G401.6 (cell line): Measurements from ENCODE around the gene GCSAML.
"Not testable (repeated sequence)": the region's sequence is repeated elsewhere in the genome, so short reads cannot be mapped to it uniquely, and the experiment has no call there.

Source experiments
- FAIRE-seq: peaks from 2 replicates; lab custom pipeline; 2012; peaks lifted over from hg19 to GRCh38; lab: Jason Lieb, UNC

The GCSAML gene

DNA sequence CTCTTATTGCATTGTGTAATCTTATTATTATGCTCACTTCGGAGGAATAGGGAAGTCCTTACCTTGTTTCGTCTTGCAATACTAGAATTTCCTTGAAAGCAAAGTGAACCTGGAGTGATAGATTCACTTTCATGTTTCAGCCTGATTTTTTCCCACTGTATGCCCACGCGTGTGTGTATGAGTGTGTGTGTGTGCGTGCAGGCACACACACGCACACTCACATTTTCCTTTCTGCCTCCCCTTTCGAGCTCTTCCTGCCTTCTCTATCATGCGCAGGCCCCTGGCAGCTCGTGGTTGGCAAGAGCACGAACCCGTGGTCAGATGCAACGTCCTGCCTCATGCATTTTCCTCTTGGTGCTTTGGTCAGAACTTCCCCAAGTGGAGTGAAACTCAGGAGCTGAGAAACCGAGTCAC lies at the start of gene GCSAML:
GCSAML (plus strand) TSS at position 366 of the 414 bp plus-strand sequence. CDS start 58 bp downstream, outside the sequence.
- no peak for FAIRE-seq

DNA sequence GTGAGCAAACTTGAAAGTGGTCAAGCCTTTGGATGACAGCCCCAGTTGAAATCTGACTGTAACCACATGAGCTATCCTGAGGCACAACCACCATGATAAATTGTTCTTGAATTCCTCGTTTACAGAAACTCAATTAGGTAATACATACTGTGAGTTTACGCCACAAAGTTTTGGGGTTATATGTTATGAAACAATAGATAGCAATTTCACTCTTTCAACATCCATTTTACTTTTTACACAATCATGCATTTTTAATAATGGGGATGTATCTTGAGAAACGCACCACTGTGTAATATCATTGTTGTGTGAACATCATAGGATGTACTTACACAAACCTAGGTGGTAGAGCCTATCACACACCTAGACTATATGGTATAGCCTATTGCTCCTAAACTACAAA lies 48.1 kb upstream of the GCSAML start:
- FAIRE-seq, result no peak

DNA sequence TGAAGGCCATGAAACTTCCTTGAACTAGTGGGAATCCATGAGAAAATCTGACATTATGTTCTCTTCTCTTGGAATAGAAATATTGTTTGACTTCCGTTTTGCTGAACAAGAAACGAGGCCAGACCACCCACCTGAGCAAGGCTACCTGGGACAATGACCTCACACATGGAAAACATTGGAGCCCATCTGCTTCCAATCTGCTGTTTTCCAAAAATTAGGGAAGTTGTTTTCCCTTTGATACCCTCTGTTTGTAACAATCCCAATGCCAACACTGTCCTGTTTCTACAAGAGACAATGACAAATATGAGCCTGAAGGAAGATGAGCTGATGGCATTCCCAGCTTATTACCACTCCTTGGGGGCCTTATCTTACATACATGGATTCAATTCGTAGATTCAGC lies 42.1 kb upstream of the GCSAML start:
- no peak for FAIRE-seq

DNA sequence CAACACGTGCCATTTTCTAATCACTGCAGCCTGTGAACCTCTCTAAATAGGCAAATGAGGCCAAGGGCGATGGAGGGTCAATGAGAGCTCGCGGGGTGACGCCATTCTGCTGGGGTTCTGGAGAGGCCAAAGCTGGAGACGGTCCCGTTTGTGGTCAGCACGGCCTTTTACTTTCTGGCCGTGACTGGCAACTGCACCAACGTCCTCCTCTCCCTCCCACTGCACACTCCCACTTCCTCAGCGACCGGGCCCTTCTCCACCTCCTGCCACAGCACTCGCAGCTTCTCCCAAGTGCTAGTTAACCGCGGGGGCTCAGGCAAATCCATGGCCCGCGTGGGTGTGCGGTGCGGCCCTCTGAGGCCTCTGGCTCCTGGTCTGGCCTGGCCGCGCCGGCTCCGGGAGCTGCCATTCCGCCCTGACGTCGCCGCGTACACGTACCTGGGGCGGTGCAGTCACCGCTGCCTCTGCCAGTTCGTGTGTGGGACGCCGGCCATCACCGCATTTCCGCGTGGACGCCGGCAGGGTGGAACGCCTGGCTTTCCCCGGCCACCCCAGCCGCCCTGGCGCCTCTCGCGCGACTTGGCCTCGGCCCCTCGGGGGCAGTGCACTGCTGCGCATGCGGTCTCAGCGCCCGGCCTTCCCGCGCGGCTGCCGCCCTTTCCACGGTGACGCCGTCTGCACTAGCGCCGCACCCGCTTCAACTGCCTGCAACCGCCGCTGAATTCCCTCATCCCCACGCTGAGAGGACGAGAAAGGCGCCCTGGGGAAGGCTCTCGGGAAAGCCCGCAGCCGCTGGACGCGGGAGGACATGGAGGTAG lies 30.9 kb upstream of the GCSAML start:
- FAIRE-seq, result no peak

DNA sequence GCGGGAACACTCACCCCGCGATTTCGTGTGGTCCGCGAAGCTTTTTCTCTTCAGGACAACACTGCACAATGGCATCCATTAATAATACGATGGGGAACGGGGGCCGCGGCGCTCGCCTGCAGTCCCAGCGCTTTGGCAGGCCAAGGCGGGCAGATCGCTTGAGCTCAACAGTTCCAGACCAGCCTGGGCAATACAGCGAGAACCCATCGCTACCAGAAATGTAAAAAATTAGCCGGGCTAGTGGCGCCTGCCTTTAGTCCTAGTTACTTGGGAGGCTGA lies 30.4 kb upstream of the GCSAML start:
- FAIRE-seq, result no peak

DNA sequence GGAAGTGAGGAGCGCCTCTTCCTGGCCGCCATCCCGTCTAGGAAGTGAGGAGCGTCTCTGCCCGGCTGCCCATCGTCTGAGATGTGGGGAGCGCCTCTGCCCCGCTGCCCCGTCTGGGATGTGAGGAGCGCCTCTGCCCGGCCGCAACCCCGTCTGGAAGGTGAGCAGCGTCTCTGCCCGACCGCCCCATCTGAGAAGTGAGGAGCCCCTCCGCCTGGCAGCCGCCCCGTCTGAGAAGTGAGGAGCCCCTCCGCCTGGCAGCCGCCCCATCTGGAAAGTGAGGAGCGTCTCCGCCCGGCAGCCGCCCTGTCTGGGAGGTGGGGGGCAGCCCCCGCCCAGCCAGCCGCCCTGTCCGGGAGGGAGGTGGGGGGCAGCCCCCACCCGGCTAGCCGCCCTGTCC lies 27.0 kb upstream of the GCSAML start:
- FAIRE-seq, result not testable (repeated sequence)

DNA sequence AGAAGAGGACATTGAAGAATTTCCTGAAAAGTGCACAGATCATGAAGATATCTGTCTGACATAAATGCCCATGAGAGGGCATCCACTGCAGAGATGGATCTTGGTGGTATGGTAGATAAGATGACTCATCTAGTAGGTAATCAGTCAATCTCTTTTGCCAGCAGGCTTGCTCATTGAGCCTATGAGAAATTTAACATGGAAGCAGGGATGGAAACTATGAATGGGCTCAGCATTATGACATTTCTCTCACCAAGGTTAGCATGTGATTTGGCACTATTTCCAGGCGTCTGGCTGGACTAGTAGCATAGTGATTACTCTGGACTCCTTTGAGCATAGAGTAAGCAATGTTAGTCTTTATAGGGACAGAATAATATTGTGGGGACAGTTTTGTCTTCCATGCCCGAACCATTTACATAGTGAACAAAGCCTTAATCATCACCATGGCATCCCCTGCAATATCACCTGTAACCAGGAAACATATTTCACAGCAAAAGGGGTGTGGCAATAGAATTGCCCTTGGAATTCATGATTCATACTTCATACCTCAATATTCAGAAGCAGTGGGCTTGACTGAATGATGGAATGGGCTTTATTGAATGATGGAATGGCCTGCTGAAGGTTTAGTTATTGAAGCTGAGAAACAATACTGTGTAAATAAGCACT lies 20.0 kb upstream of the GCSAML start:
- FAIRE-seq, result no peak

DNA sequence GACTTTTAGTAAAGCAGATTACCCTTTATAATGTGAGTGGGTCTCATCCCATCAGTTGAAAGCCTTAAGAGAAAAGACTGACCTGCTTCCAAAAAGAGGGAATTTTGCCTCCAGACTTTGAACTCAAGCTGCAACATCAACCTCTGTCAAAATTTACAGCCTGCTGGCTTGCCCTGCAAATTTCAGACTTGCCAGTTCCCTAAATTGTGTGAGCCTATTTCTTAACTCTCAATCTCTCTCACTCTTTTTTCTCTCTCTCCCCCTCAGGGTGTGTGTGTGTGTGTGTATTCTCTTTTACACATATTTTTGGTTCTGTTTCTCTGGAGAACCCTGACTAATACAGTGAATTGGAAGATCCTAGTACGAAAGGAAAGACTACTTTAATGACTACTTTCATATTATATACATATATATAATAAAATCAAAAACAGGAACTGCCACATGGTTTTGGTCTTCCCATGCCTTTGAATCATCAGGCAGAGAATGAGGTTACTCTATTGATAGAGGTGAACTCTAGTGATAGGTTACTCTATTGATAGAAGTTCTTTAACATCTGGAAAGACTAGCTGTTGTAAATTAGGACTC lies 19.1 kb upstream of the GCSAML start:
- FAIRE-seq, result no peak

DNA sequence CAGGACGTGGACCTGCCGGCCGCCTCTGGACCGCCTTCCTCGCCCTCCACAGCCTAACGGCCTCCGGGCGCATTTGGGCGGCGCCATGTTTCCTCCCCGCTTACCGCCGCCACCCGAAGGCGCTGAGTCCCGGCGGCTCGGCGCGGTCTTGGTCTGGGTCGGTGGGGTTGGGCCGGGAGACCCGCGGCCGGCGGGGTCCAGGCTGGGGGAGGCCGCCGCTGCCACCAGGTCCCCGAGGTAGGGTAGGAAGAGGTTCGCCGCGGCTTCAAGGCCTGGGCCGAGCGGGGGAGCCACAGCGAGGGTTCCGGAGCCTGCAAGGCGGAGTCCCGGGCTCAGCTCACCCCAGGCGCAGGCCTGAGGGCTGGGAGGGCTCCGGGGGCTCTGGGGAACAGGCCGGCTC lies 18.1 kb upstream of the GCSAML start:
- no peak for FAIRE-seq

DNA sequence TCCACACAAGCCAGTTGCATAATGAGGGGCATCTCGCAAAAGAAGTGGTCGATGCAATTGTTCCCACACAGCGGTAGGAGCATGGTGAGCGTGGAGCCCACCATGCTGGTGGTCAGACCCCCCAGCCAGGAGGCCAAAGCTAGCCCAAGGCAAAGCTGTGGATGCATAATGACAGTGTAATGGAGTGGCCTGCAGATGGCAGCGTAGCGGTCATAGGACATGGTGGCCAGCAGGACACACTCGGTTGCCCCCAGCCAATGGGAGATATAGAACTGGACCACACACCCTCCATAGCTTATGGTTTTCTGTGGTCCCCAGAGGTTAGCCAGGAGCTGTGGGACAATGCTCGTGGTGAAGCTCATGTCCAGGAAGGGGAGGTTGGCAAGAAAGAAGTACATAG lies 17.0 kb upstream of the GCSAML start:
- FAIRE-seq, result no peak

DNA sequence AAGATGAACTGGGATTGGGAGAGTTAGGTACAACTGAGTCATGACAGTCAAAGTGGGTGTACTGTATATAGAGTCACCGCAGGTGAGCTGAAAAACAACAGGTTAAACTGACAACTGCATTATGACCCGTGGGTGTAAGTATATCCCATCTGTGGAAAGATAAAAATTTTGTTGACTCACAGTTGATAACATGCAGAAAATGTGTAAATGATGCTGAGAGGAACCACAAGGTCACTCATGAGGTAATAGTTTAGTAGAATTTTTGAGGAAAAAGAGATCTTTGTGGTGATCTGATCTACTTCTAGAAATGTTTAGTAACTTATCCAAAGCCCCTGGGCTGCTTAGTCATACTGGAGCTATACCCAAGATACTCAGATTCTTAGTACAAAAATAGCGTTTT lies 13.5 kb upstream of the GCSAML start:
- no peak for FAIRE-seq

DNA sequence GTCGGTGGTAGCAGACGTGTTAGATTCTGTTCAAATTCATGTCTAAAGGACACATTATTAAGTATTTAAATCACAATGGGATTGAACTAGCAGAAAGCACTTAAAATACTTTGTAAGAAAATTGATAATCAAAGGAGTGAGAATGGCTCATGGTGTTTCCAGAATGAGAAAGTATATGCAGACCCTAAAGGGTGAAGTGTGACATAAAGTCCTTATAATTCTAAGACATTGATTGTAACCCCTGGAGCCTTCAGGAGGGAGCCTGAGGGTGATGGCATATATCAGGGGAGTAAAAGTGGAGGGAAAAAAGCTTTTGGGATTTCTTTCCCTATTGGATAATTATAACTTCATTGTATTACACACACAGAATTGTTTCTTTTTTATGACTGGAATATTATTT lies 12.6 kb upstream of the GCSAML start, which contains the start of gene OR2C3:
OR2C3 (minus strand) TSS at position 101 of the 400 bp plus-strand sequence. CDS start 3,929 bp downstream, outside the sequence.
- no peak for FAIRE-seq

DNA sequence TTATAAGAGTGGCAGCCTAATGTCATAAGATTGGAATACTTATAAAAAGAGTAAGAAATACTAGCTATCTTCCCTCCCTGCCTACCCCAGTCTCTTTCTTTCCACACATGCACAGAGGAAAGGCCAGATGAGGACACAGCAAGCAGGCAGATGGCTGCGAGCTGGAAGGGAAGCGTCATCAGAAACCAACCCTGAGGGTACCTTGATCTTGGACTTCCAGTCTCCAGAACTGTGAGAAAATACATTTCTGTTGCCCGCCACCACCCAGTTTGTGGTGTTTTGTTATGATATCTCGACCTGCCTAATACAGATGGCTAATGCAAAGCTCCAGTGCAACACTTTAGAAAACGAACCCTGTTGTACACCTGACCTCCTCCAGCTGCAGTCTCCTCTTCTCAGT lies 10.4 kb upstream of the GCSAML start:
- FAIRE-seq, result no peak

DNA sequence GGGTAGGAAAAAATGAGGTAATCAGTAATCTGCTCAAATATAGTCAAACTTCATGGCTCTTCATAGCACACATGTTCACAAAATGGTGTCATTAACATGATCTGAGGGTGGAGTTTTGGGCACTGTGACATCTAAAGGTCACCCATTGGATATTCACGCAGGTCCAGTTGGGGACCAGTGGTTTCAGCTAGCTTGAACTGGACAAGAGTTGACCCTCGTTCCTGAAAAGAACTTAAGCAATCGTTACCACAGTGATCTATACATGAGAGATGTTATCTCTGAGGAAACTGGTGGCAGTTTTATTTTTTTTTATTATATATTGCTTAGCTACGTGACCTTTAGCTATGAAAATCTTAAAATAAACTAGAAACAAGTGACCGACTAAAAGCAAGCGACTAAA lies 9.7 kb upstream of the GCSAML start:
- no peak for FAIRE-seq

DNA sequence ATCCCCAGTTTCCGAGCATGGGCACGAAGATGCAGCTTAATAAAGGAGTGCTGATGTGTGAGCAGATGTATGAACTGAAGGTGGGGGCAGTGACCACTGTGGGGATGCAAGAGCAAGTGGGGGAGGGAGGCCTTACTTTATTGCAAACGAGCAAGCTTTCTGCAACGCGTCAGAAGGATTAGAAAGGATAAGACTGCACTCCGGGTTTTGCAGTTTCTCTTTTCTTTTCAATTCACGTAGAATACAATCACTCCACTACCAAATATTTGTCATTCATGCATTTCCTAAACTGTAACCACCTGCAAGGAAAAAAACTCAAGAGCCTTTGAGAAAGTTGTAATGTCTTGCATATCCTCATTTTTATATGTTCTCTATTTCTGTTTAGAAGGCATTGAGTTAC lies 8.4 kb upstream of the GCSAML start:
- FAIRE-seq, result no peak

DNA sequence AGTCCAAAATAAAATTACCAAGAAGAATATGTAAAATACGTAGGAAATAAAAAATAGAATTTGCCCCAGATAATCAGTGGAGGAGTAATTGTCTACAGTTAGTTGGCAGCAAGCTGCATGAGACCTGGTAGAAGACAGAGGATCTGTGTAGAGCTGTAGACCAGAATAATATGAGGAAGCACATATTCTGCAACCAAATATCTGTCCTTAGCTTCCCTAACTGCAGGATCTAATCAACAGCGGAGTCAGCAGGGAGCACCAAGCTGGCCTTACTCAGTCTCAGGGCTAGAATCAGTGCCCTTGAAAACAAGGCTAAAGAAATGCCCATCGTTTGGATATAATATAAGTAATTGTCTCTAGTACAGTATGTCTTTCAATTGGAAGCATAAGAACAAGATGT lies 6.1 kb upstream of the GCSAML start:
- no peak for FAIRE-seq

DNA sequence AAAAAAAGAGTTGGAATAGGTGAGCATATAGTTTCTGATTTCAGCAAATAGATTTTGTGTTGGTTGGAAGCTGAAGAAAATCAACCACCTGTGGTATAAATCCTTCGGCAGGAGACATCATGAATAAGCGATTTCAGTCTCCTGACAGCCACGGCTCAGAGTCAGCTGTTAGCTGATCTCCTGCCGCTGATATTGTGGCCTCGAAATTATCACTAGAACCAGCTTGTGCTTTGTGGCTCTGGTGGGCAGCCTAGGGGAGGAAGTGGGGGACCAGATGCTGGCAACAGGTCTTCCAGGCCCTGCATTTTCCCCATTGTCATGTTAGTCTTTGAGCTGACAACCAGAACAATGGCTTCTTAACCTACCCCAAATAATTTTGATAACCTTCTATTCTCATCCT lies 842 bp upstream of the GCSAML start:
- FAIRE-seq, result no peak

DNA sequence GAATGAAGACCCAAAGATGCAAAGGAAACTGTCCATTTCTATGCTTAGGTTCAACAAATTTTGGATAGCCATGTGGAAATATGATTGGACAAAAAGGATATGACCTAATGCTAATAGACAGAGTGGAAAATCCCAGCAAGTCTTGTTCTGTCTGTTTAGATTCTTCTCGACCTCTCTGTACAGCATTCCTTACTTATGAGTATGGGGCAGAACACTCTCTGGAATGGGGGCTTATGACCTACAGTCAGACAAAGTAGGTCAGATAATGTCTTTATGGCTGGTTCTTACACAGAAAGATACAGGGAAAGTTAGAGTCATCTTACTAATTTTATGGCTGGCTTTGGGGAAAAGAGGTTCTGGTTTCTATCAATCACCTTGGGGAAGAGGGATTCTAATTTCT lies 2.8 kb downstream of the GCSAML start:
- no peak for FAIRE-seq

DNA sequence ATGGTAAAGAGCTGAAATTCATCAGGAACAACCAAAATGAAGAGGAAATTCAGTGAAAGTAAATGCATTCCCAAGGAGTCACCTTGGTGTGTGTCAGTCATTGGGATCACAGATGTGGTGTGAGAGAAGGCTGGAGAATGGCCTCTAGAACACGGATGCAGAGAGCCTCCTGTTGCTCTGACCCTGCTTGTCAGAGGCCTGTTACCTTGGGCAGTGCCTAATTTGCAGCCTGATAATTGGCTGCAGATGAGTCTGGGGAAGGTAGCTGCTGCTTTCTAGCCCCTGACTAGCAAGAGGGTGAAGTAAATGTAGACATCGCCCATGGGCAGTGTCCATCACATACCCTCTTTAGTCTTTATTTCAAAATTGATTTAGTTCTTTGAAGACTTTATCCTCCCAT lies 3.3 kb downstream of the GCSAML start:
- FAIRE-seq, result no peak

DNA sequence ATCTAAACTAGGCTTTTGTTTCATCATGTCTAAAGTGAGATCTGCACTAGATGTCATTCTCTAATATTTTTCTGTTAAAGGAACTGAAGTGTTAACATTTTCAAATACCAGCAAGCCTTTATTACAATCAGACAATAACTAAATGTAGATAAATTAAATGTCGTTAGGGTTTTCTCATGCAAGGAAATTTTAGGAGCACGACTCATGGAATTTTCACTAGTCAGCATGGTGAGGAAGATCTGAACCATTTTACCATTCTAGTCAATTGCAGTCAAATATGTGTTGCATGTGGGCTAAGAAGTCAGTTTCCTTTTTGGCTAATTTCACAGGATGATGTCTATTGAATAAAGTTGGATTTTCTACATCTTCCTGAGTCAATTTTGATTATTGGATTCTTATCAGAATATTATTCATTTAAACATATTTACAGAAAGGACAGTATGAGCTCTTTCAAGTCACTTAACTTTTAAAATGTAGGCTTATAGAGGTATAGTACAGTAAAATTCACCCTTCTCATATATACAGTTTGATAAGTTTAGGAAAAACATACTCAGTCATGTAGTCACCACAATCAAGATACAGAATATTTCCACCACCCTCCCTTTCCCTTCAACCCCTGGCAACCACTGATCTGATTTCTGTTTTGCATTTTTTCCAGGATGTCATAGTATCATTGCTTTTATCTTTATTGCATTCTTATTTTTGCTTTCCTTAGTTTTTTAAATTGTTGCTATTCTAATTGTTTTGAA lies 9.2 kb downstream of the GCSAML start:
- no peak for FAIRE-seq

DNA sequence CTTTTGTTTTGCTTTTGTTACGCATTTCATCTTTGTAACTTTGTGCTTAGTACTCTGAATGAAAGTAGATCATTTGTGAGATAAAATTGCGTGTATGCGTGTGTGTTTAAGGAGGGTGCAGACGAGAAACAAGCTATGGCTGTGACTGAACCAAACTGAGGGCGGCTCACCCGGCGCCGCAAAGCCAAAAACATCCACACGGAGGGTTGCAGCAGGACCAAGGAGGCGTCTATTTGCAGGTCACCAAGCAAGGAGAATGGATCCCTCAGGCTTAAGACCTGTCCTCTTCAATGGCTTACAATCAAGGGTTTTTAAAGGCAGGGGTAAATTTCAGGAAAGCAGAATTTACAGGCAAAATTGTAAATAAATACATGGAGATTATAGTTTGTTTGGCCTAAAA lies 12.8 kb downstream of the GCSAML start:
- no peak for FAIRE-seq

DNA sequence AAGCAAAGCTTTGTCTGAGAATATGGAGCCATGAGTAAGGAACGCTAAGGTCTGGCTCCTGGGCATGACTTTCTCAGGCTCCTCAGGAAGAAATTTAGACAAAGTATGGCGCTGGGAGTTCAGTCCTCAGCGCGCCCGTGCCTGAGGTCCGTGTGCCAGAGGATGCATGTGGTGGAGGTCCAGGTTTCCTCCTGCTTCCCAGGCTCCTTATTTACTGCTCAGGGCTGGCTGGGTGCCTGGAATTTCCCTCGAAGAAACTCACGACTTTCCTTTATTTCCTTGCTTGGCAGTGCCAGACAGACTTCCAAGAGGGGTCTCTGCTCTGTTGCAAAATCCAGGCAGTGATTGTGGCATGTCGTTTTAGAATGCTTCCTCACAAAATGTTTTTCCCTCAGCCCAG lies 13.3 kb downstream of the GCSAML start:
- FAIRE-seq, result no peak

DNA sequence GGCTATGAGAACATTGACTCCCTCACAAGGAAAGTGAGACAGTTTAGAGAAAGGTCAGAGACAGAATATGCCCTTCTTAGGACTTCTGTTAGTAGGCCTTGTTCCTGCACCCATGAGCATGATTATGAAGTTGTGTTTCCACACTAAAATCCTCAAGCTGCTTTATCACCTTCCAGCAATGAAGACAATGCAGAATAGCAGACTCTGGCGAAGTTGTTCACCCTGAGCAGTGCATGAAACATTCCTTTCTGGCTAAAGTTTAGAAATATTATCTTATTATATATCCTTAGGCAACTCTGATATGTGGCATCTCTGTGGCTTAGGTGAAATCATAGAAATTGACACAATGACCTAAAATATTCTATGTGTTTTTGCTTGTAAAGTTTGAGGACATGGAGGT lies 25.3 kb downstream of the GCSAML start:
- no peak for FAIRE-seq
